GM12878 (cell line): ENCODE measurements around the gene PRDM4. TPM values are rescaled to one million over a fixed set of nuclear protein-coding genes. Genes with fewer than 3 reads are reported as not detected.
A peak's percentile ranks its signal among the peaks of the same experiment; 100 is the strongest.

Source experiments
- BCL11A ChIP-seq: IDR thresholded peaks from 2 replicates; pipeline ENCODE4 v1.6.1; 2011; ENCODE audit warnings: low read depth, low read length
- DPF2 ChIP-seq: fragments of 450-650 bp; IDR thresholded peaks from 2 replicates; pipeline ENCODE4 v1.6.1; 2017; ENCODE audit warnings: mild to moderate bottlenecking
- GABPA ChIP-seq: IDR thresholded peaks from 2 replicates; pipeline ENCODE4 v1.6.1; 2014; ENCODE audit warnings: antibody characterized with exemption, low read depth, mild to moderate bottlenecking, inconsistent platforms
- IKZF1 ChIP-seq: fragments of 450-650 bp; conservative IDR thresholded peaks from 2 replicates; pipeline ENCODE4 v1.6.1; 2017; ENCODE audit warnings: antibody characterized with exemption, mild to moderate bottlenecking
- IKZF2 ChIP-seq, 2 experiments: fragments of 450-650 bp; IDR thresholded peaks; 2 replicates each; pipeline ENCODE4 v1.6.1; 2017; ENCODE audit warnings: mild to moderate bottlenecking in 2 of 2, moderate library complexity in 2 of 2
- IRF4 ChIP-seq: IDR thresholded peaks from 2 replicates; pipeline ENCODE4 v1.6.1; 2011; ENCODE audit warnings: low read depth, low read length
- JUND ChIP-seq: IDR thresholded peaks from 2 replicates; pipeline ENCODE4 v1.6.1; 2012; ENCODE audit warnings: low read depth, mild to moderate bottlenecking, low read length, improper control_type of control experiment, moderate library complexity
- LARP7 ChIP-seq: fragments of 450-650 bp; IDR thresholded peaks from 2 replicates; pipeline ENCODE4 v1.6.1; 2017; ENCODE audit warnings: mild to moderate bottlenecking
- MEF2A ChIP-seq: IDR thresholded peaks from 2 replicates; pipeline ENCODE4 v1.6.1; 2011; ENCODE audit warnings: low read depth, mild to moderate bottlenecking, low read length, moderate library complexity; ENCODE audit not compliant: insufficient read depth
- MEF2B ChIP-seq: fragments of 450-650 bp; IDR thresholded peaks from 2 replicates; pipeline ENCODE4 v1.6.1; 2018; ENCODE audit warnings: mild to moderate bottlenecking, moderate library complexity; ENCODE audit not compliant: partially characterized antibody, poor library complexity, severe bottlenecking
- NFIC ChIP-seq: IDR thresholded peaks from 2 replicates; pipeline ENCODE4 v1.6.1; 2012; ENCODE audit warnings: low read depth, mild to moderate bottlenecking, inconsistent platforms, low read length, moderate library complexity
- NR2C1 ChIP-seq: fragments of 450-650 bp; IDR thresholded peaks from 2 replicates; pipeline ENCODE4 v1.6.1; 2017; ENCODE audit warnings: antibody characterized with exemption, mild to moderate bottlenecking, moderate library complexity
- NR2C2 ChIP-seq: IDR thresholded peaks from 2 replicates; pipeline ENCODE4 v1.6.1; 2011; ENCODE audit warnings: borderline replicate concordance, low read depth; ENCODE audit not compliant: control insufficient read depth, insufficient read length
- NRF1 ChIP-seq: conservative IDR thresholded peaks from 2 replicates; pipeline ENCODE4 v1.6.1; 2011; ENCODE audit warnings: mild to moderate bottlenecking, low read depth, low read length, improper control_type of control experiment
- RAD51 ChIP-seq: fragments of 450-650 bp; IDR thresholded peaks from 2 replicates; pipeline ENCODE4 v1.6.1; 2016; ENCODE audit warnings: moderate library complexity, mild to moderate bottlenecking, inconsistent platforms
- RFX5 ChIP-seq: IDR thresholded peaks from 2 replicates; pipeline ENCODE4 v1.6.1; 2011; ENCODE audit warnings: low read depth, low read length, improper control_type of control experiment
- SIN3A ChIP-seq: IDR thresholded peaks from 2 replicates; pipeline ENCODE4 v1.6.1; 2012; ENCODE audit warnings: low read depth, low read length, improper control_type of control experiment
- SRF ChIP-seq, 2 experiments: IDR thresholded peaks; 2 replicates each; pipeline ENCODE4 v1.6.1; 2011; ENCODE audit warnings: low read depth in 2 of 2, low read length in 2 of 2, mild to moderate bottlenecking in 1 of 2, moderate library complexity in 1 of 2
- TCF12 ChIP-seq: IDR thresholded peaks from 2 replicates; pipeline ENCODE4 v1.6.1; 2011; ENCODE audit warnings: low read depth, mild to moderate bottlenecking, low read length
- ZBED1 ChIP-seq: IDR thresholded peaks from 2 replicates; pipeline ENCODE4 v1.6.1; 2016; ENCODE audit warnings: borderline replicate concordance
- ZBTB4 ChIP-seq: fragments of 450-650 bp; formaldehyde crosslinking; IDR thresholded peaks from 2 replicates; pipeline ENCODE4 v1.4.0; 2022; ENCODE audit warnings: mild to moderate bottlenecking, moderate library complexity
- polyA plus RNA-seq, 11 experiments: library from polyadenylated mRNA; depleted of rRNA in 4 of 11; unstranded in 6 of 11; stranded (reverse) in 5 of 11; fragments of >200 nt; fragmentation: Nextera tagmentation in 4 of 11; fragmentation: Illumina TruSeq in 1 of 11; extraction: Ambion mirVana in 4 of 11; extraction: Trizol in 1 of 11; gene quantifications; 1 replicate in 1 of 11; 2 replicates in 10 of 11; pipeline versions ENCODE4 v1.2.1 to v1.2.3, GENCODE V29; 2011 to 2016; ENCODE audit warnings: inconsistent platforms in 2 of 11, missing spikeins in 2 of 11, low read depth in 1 of 11
- total RNA-seq, 4 experiments: library from RNA; depleted of rRNA in 3 of 4; stranded (reverse); fragments of >200 nt in 3 of 4; fragmentation: Illumina TruSeq in 1 of 4; extraction: Trizol in 1 of 4; gene quantifications; 2 replicates each; pipeline versions ENCODE4 v1.2.1 to v1.2.3, GENCODE V29; 2013 to 2021
- TF ChIP-seq, protein P1 (sequence below): IDR thresholded peaks from 2 replicates; pipeline ENCODE4 v1.6.1; 2011; ENCODE audit warnings: mild to moderate bottlenecking, low read depth, low read length, moderate library complexity; ENCODE audit not compliant: insufficient replicate concordance
- TF ChIP-seq, protein P2 (sequence below): fragments of 450-650 bp; IDR thresholded peaks from 2 replicates; pipeline ENCODE4 v1.6.1; 2018; ENCODE audit warnings: borderline replicate concordance, mild to moderate bottlenecking; ENCODE audit not compliant: partially characterized antibody
- TF ChIP-seq, protein P3 (sequence below): IDR thresholded peaks from 2 replicates; pipeline ENCODE4 v1.6.1; 2011; ENCODE audit warnings: borderline replicate concordance, low read depth, mild to moderate bottlenecking, moderate library complexity, mixed read lengths, low read length; ENCODE audit not compliant: insufficient read depth; ENCODE audit errors: extremely low read length

Gene PRDM4
- total and polyA plus RNA-seq, 10 of the 15 experiments (the other 5 are each of a cell fraction or from before 2014, with no cell fraction given), result 5.1 to 22.2 (median 15.0) TPM

- peak; percentile 43 for TF ChIP-seq NR2C1
- peak; percentile 83 for TF ChIP-seq NRF1
- 0 out of 2 replicates have a peak, but pooled peaks have one; percentile 16 for TF ChIP-seq IRF4
- peak; percentile 1; the same call in 1 of the 2 replicates for TF ChIP-seq TCF12
- TF ChIP-seq, protein P1, sequence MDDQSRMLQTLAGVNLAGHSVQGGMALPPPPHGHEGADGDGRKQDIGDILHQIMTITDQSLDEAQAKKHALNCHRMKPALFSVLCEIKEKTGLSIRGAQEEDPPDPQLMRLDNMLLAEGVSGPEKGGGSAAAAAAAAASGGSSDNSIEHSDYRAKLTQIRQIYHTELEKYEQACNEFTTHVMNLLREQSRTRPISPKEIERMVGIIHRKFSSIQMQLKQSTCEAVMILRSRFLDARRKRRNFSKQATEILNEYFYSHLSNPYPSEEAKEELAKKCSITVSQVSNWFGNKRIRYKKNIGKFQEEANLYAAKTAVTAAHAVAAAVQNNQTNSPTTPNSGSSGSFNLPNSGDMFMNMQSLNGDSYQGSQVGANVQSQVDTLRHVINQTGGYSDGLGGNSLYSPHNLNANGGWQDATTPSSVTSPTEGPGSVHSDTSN, result no peak
- TF ChIP-seq ZBTB4 (CRISPR knock-in tag), result no peak
- TF ChIP-seq BCL11A, result no peak
- TF ChIP-seq, protein P2, sequence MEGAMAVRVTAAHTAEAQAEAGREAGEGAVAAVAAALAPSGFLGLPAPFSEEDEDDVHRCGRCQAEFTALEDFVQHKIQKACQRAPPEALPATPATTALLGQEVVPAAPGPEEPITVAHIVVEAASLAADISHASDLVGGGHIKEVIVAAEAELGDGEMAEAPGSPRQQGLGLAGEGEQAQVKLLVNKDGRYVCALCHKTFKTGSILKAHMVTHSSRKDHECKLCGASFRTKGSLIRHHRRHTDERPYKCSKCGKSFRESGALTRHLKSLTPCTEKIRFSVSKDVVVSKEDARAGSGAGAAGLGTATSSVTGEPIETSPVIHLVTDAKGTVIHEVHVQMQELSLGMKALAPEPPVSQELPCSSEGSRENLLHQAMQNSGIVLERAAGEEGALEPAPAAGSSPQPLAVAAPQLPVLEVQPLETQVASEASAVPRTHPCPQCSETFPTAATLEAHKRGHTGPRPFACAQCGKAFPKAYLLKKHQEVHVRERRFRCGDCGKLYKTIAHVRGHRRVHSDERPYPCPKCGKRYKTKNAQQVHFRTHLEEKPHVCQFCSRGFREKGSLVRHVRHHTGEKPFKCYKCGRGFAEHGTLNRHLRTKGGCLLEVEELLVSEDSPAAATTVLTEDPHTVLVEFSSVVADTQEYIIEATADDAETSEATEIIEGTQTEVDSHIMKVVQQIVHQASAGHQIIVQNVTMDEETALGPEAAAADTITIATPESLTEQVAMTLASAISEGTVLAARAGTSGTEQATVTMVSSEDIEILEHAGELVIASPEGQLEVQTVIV, result no peak
- peak; percentile 82 for TF ChIP-seq LARP7
- TF ChIP-seq NFIC, result no peak
- peak; percentile 47; the same call in 1 of the 2 replicates for TF ChIP-seq SIN3A
- peak; percentile 51 for TF ChIP-seq DPF2
- TF ChIP-seq IKZF1, result peak; percentile 97
- TF ChIP-seq RAD51, result no peak
- TF ChIP-seq NR2C2, result peak; percentile 78
- TF ChIP-seq, protein P3, sequence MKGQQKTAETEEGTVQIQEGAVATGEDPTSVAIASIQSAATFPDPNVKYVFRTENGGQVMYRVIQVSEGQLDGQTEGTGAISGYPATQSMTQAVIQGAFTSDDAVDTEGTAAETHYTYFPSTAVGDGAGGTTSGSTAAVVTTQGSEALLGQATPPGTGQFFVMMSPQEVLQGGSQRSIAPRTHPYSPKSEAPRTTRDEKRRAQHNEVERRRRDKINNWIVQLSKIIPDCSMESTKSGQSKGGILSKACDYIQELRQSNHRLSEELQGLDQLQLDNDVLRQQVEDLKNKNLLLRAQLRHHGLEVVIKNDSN, result no peak
- no peak for TF ChIP-seq MEF2A
- peak; percentile 45 to 60; a peak in 3 of 4 replicates for TF ChIP-seq IKZF2 (IDR thresholded peaks at IDR 0.05)
- 0 out of 2 replicates have a peak, but pooled peaks have one; percentile 7 for TF ChIP-seq RFX5
- no peak for TF ChIP-seq JUND
- TF ChIP-seq ZBED1, result no peak
- TF ChIP-seq SRF (IDR thresholded peaks at IDR 0.05; ENCODE audit: low read depth in 2 of 2, low read length in 2 of 2), result peak; percentile 86 to 98
- TF ChIP-seq MEF2B, result peak; percentile 29
- no peak for TF ChIP-seq GABPA
These were observed at the start of gene PRDM4 (continued) for GRCh38 chr12:107760809-107761501.
